ENCODE data around the gene ADAMTS2. TPM values are rescaled to one million over a fixed set of nuclear protein-coding genes. Genes with fewer than 3 reads are reported as not detected.

Gene ADAMTS2
- total and polyA plus RNA-seq, 8 donors, result 1.8 to 41.5 (median 11.6) TPM

- 49 to 70% (median 64%) methylated on average over 20 of the region's 20 CpGs for WGBS, 5 donors
- intact Hi-C loops (cut with DNase I; ENCODE audit: low total_unique reads), result no loop called here
- TF ChIP-seq POLR2A (IDR thresholded peaks at IDR 0.05) (no peak), POLR2AphosphoS5 (IDR thresholded peaks at IDR 0.05) (no peak), CTCF (IDR thresholded peaks at IDR 0.05) (no peak), EP300 (IDR thresholded peaks at IDR 0.05) (no peak)
- Histone ChIP-seq H3K4me1 (no peaks in the 10 kb centered on the region), H3K27ac (no peak overlapping the region), H3K27me3 (peaks cover 0 to 7% (median 0%) of the 10 kb centered on the region in 3 donors), H3K36me3 (no peaks in the 10 kb centered on the region), H3K4me3 (no peak overlapping the region), H3K9me3 (no peaks in the 10 kb centered on the region)
- DNase-seq, result no peak
These were observed 152.9 kb downstream of the ADAMTS2 start for GRCh38 chr5:179192185-179192890.

- 71 to 81% (median 72%) methylated on average over 12 to 14 of the region's 14 CpGs for WGBS, 5 donors
- Histone ChIP-seq H3K27ac (no peak overlapping the region), H3K9me3 (no peaks in the 10 kb centered on the region), H3K4me1 (no peaks in the 10 kb centered on the region), H3K4me3 (no peak overlapping the region), H3K27me3 (peaks cover 0 to 7% (median 0%) of the 10 kb centered on the region in 3 donors), H3K36me3 (no peaks in the 10 kb centered on the region)
- intact Hi-C loops (cut with DNase I; ENCODE audit: low total_unique reads), result no loop called here
- TF ChIP-seq POLR2AphosphoS5 (IDR thresholded peaks at IDR 0.05) (no peak), EP300 (IDR thresholded peaks at IDR 0.05) (no peak), POLR2A (IDR thresholded peaks at IDR 0.05) (no peak), CTCF (IDR thresholded peaks at IDR 0.05) (no peak)
- DNase-seq, result no peak
These were observed 153.6 kb downstream of the ADAMTS2 start for GRCh38 chr5:179191506-179192184.

GRCh38 chr5:179190851-179191505, 154.3 kb downstream of the ADAMTS2 start:
- no peaks in the 10 kb centered on the region for H3K36me3 ChIP-seq
- no peak for DNase-seq
- no peak overlapping the region for H3K27ac ChIP-seq
- no peaks in the 10 kb centered on the region for H3K4me1 ChIP-seq
- H3K9me3 ChIP-seq, result no peaks in the 10 kb centered on the region
- 40 to 66% (median 60%) methylated on average over 14 to 26 of the region's 26 CpGs for WGBS, 5 donors
- intact Hi-C loops (cut with DNase I; ENCODE audit: low total_unique reads), result no loop called here
- H3K27me3 ChIP-seq, result peaks cover 0 to 7% (median 0%) of the 10 kb centered on the region in 3 donors
- no peak overlapping the region for H3K4me3 ChIP-seq
- TF ChIP-seq CTCF (IDR thresholded peaks at IDR 0.05), result no peak
- TF ChIP-seq POLR2A (IDR thresholded peaks at IDR 0.05), result no peak
- no peak for TF ChIP-seq EP300 (IDR thresholded peaks at IDR 0.05)
- TF ChIP-seq POLR2AphosphoS5 (IDR thresholded peaks at IDR 0.05), result no peak

GRCh38 chr5:179188636-179189035, 156.6 kb downstream of the ADAMTS2 start:
- Histone ChIP-seq H3K4me3 (no peak overlapping the region), H3K27ac (no peak overlapping the region), H3K27me3 (peaks cover 0 to 7% (median 0%) of the 10 kb centered on the region in 3 donors), H3K36me3 (no peaks in the 10 kb centered on the region), H3K9me3 (no peaks in the 10 kb centered on the region), H3K4me1 (no peaks in the 10 kb centered on the region)
- DNase-seq, result no peak
- TF ChIP-seq EP300 (IDR thresholded peaks at IDR 0.05) (no peak), CTCF (IDR thresholded peaks at IDR 0.05) (no peak), POLR2AphosphoS5 (IDR thresholded peaks at IDR 0.05) (no peak), POLR2A (IDR thresholded peaks at IDR 0.05) (no peak)
- intact Hi-C loops (cut with DNase I; ENCODE audit: low total_unique reads), result no loop called here
- WGBS, 5 donors, result 74 to 90% (median 83%) methylated on average over 9 of the region's 9 CpGs
